Omental fat pad (tissue), 4 donors: ENCODE results near the gene CNGA4. TPM values are rescaled to one million over a fixed set of nuclear protein-coding genes. Genes with fewer than 3 reads are reported as not detected.

ENCODE experiments used
- ATAC-seq: fragments of 150-250 bp; one replicate; pipeline ENCODE4 v1.9.1; 2016; ENCODE audit warnings: mild to moderate bottlenecking, moderate library complexity; ENCODE audit not compliant: low FRiP score
- DNase-seq: peaks from one replicate; pipeline ENCODE4 v3.0.0-alpha.2; 2019; ENCODE audit warnings: low spot score
- CTCF ChIP-seq, 3 donors: fragments of 450-650 bp; IDR thresholded peaks; one replicate each; pipeline ENCODE4 v1.5.1; 2016 to 2017; ENCODE audit warnings: antibody characterized with exemption in 3 of 3, mild to moderate bottlenecking in 3 of 3, moderate library complexity in 2 of 3
- total RNA-seq, 4 donors: library from RNA; depleted of rRNA; stranded (reverse); fragments of >200 nt; gene quantifications; one replicate each; pipeline ENCODE4 v1.1.0, GENCODE V29; 2016

Gene CNGA4
- total RNA-seq, 4 donors from 2014 or later, result 0.28 TPM; not detected in 3

- TF ChIP-seq CTCF (IDR thresholded peaks at IDR 0.05), result no peak
- no peak for ATAC-seq
These were observed 14.5 kb upstream of the CNGA4 start for GRCh38 chr11:6224421-6224820.

GRCh38 chr11:6225024-6225423, 13.9 kb upstream of the CNGA4 start:
- ATAC-seq (no peak), DNase-seq (no peak)
- no peak for TF ChIP-seq CTCF (IDR thresholded peaks at IDR 0.05)

More at GRCh38 chr11:6224421-6224820, 14.5 kb upstream of the CNGA4 start:
- DNase-seq, result no peak

GRCh38 chr11:6225896-6226295, 13.0 kb upstream of the CNGA4 start:
- DNase-seq, result no peak

GRCh38 chr11:6228520-6228919, 10.4 kb upstream of the CNGA4 start:
- DNase-seq (no peak), ATAC-seq (no peak)
- TF ChIP-seq CTCF (IDR thresholded peaks at IDR 0.05), result no peak

More at GRCh38 chr11:6225896-6226295, 13.0 kb upstream of the CNGA4 start:
- no peak for ATAC-seq
- TF ChIP-seq CTCF (IDR thresholded peaks at IDR 0.05), result no peak

GRCh38 chr11:6229911-6230310, 9.0 kb upstream of the CNGA4 start:
- ATAC-seq (no peak), DNase-seq (no peak)
- no peak for TF ChIP-seq CTCF (IDR thresholded peaks at IDR 0.05)

GRCh38 chr11:6232899-6233298, 6.0 kb upstream of the CNGA4 start:
- DNase-seq (no peak), ATAC-seq (no peak)
- TF ChIP-seq CTCF (IDR thresholded peaks at IDR 0.05), result no peak

GRCh38 chr11:6233984-6234386, 4.9 kb upstream of the CNGA4 start:
- peak; percentile 10 for ATAC-seq
- DNase-seq, result no peak
- no peak for TF ChIP-seq CTCF (IDR thresholded peaks at IDR 0.05)
